HepG2 (cell line): ENCODE data around the gene VIT. TPM values are rescaled to one million over a fixed set of nuclear protein-coding genes. Genes with fewer than 3 reads are reported as not detected.

Source experiments
- BORCS8-MEF2B ChIP-seq: sonication (generic); formaldehyde crosslinking; IDR thresholded peaks from 2 replicates; pipeline ENCODE4 v1.8.0; 2022; ENCODE audit warnings: mild to moderate bottlenecking, missing genetic modification reagents
- CENPX ChIP-seq: sonication (generic); formaldehyde crosslinking; IDR thresholded peaks from 2 replicates; pipeline ENCODE4 v1.9.0; 2021; ENCODE audit warnings: mild to moderate bottlenecking, missing genetic modification reagents, moderate library complexity
- IKZF1 ChIP-seq: fragments of 450-650 bp; IDR thresholded peaks from 2 replicates; pipeline ENCODE4 v1.7.1; 2016
- MAX ChIP-seq: IDR thresholded peaks from 2 replicates; pipeline ENCODE4 v1.6.1; 2012; ENCODE audit warnings: inconsistent platforms
- MZF1 ChIP-seq: sonication (generic); formaldehyde crosslinking; IDR thresholded peaks from 2 replicates; pipeline ENCODE4 v1.8.1; 2023; ENCODE audit warnings: mild to moderate bottlenecking, missing genetic modification reagents, borderline replicate concordance
- NR2F6 ChIP-seq, 2 experiments: IDR thresholded peaks; 2 replicates each; pipeline ENCODE4 v1.6.1; 2016; ENCODE audit warnings: antibody characterized with exemption in 1 of 2, mild to moderate bottlenecking in 1 of 2
- PRDM15 ChIP-seq: sonication (generic); formaldehyde crosslinking; IDR thresholded peaks from 2 replicates; pipeline ENCODE4 v1.4.0; 2020; ENCODE audit warnings: missing genetic modification reagents
- RFX5 ChIP-seq: IDR thresholded peaks from 2 replicates; pipeline ENCODE4 v1.6.1; 2011; ENCODE audit warnings: low read depth, low read length, improper control_type of control experiment
- SALL1 ChIP-seq: sonication (generic); formaldehyde crosslinking; IDR thresholded peaks from 2 replicates; pipeline ENCODE4 v1.8.0; 2022; ENCODE audit warnings: mild to moderate bottlenecking, missing genetic modification reagents
- SUZ12 ChIP-seq: fragments of 150-350 bp; IDR thresholded peaks from 2 replicates; pipeline ENCODE4 v1.6.1; 2014; ENCODE audit warnings: low read depth, low read length
- TRIM22 ChIP-seq: fragments of 450-650 bp; IDR thresholded peaks from 2 replicates; pipeline ENCODE4 v1.6.1; 2017
- ZBTB1 ChIP-seq: sonication (generic); formaldehyde crosslinking; IDR thresholded peaks from 2 replicates; pipeline ENCODE4 v1.4.0; 2020; ENCODE audit warnings: missing genetic modification reagents, borderline replicate concordance
- ZBTB20 ChIP-seq: sonication (generic); formaldehyde crosslinking; IDR thresholded peaks from 2 replicates; pipeline ENCODE4 v1.8.1; 2023; ENCODE audit warnings: missing genetic modification reagents, low read depth, mild to moderate bottlenecking, borderline replicate concordance
- ZBTB7B ChIP-seq: sonication (generic); formaldehyde crosslinking; IDR thresholded peaks from 2 replicates; pipeline ENCODE4 v1.4.0; 2020; ENCODE audit warnings: missing genetic modification reagents
- ZFP91 ChIP-seq: sonication (generic); formaldehyde crosslinking; IDR thresholded peaks from 2 replicates; pipeline ENCODE4 v1.9.0; 2022; ENCODE audit warnings: missing genetic modification reagents, mild to moderate bottlenecking, borderline replicate concordance
- ZNF3 ChIP-seq: IDR thresholded peaks from 2 replicates; pipeline ENCODE4 v1.7.0; 2017; ENCODE audit warnings: inconsistent platforms
- ZNF430 ChIP-seq: sonication (generic); formaldehyde crosslinking; IDR thresholded peaks from 2 replicates; pipeline ENCODE4 v1.9.0; 2021; ENCODE audit warnings: mild to moderate bottlenecking, missing genetic modification reagents
- ZNF503 ChIP-seq: sonication (generic); formaldehyde crosslinking; IDR thresholded peaks from 2 replicates; pipeline ENCODE4 v1.4.0; 2020; ENCODE audit warnings: missing genetic modification reagents
- ZNF569 ChIP-seq: sonication (generic); formaldehyde crosslinking; IDR thresholded peaks from 2 replicates; pipeline ENCODE4 v1.5.0; 2020; ENCODE audit warnings: mild to moderate bottlenecking, missing genetic modification reagents, moderate library complexity, borderline replicate concordance
- ZNF747 ChIP-seq: sonication (generic); formaldehyde crosslinking; IDR thresholded peaks from 2 replicates; pipeline ENCODE4 v1.8.1; 2023; ENCODE audit warnings: missing genetic modification reagents, mild to moderate bottlenecking, borderline replicate concordance
- ZNF781 ChIP-seq: sonication (generic); formaldehyde crosslinking; IDR thresholded peaks from 2 replicates; pipeline ENCODE4 v1.5.1; 2020; ENCODE audit warnings: borderline replicate concordance, mild to moderate bottlenecking, missing genetic modification reagents; ENCODE audit errors: not compliant biosample characterization
- ZSCAN31 ChIP-seq: sonication (generic); formaldehyde crosslinking; IDR thresholded peaks from 2 replicates; pipeline ENCODE4 v1.5.0; 2020; ENCODE audit warnings: low read depth, mild to moderate bottlenecking, missing genetic modification reagents
- polyA plus RNA-seq, 8 experiments: library from polyadenylated mRNA; depleted of rRNA in 3 of 8; stranded (reverse) in 7 of 8; unstranded in 1 of 8; fragments of >200 nt; fragmentation: Illumina TruSeq in 4 of 8; extraction: Trizol in 4 of 8; gene quantifications; 2 replicates each; pipeline versions ENCODE4 v1.2.1 to v1.2.3, GENCODE V29; 2011 to 2016; ENCODE audit warnings: low read depth in 4 of 8, missing spikeins in 1 of 8, mixed read lengths in 1 of 8; ENCODE audit not compliant: insufficient read depth in 1 of 8
- total RNA-seq, 5 experiments: library from RNA; depleted of rRNA; stranded (reverse); fragments of >200 nt; fragmentation: Illumina TruSeq; extraction: Trizol; gene quantifications; 2 replicates each; pipeline ENCODE4 v1.2.3, GENCODE V29; 2016; ENCODE audit warnings: low read depth in 1 of 5

Gene VIT
- total and polyA plus RNA-seq, 2 of the 13 experiments (the other 11 are each of a cell fraction or from before 2014, with no cell fraction given): not detected

GRCh38 chr2:36659872-36660312, 36.6 kb upstream of the VIT start (continued):
- TF ChIP-seq ZNF503 (CRISPR knock-in tag): no peak
- TF ChIP-seq ZFP91 (CRISPR knock-in tag): no peak
- TF ChIP-seq MAX: peak; percentile 53; the same call in 1 of the 2 replicates
- TF ChIP-seq ZSCAN31: no peak
- no peak for TF ChIP-seq TRIM22
- TF ChIP-seq CENPX (CRISPR knock-in tag): no peak
- no peak for TF ChIP-seq ZNF569 (CRISPR knock-in tag)
- no peak for TF ChIP-seq PRDM15 (CRISPR knock-in tag)
- TF ChIP-seq NR2F6 (IDR thresholded peaks at IDR 0.05): peak; percentile 85
- peak; percentile 92 for TF ChIP-seq NR2F6 (CRISPR knock-in tag; IDR thresholded peaks at IDR 0.05)
- TF ChIP-seq IKZF1: no peak
- no peak for TF ChIP-seq MZF1 (CRISPR knock-in tag)
- TF ChIP-seq ZNF747 (CRISPR knock-in tag): no peak
- TF ChIP-seq SUZ12: no peak
- peak; percentile 94; the same call in 1 of the 2 replicates for TF ChIP-seq SALL1
- peak; percentile 81; the same call in 1 of the 2 replicates for TF ChIP-seq ZBTB20 (CRISPR knock-in tag)
- TF ChIP-seq RFX5: no peak
- no peak for TF ChIP-seq BORCS8-MEF2B (CRISPR knock-in tag)
- no peak for TF ChIP-seq ZNF3 (CRISPR knock-in tag)
- TF ChIP-seq ZBTB1 (CRISPR knock-in tag): no peak
- TF ChIP-seq ZNF781 (CRISPR knock-in tag): no peak
- TF ChIP-seq ZBTB7B: 0 out of 2 replicates have a peak, but pooled peaks have one; percentile 17
- no peak for TF ChIP-seq ZNF430 (CRISPR knock-in tag)
